ENCODE results near the gene CHP2.
"Not testable (repeated sequence)": the region's sequence is repeated elsewhere in the genome, so short reads cannot be mapped to it uniquely, and the experiment has no call there.

Gene CHP2

GRCh38 chr16:23754594-23755483 lies at the start of gene CHP2:
TSS of gene CHP2 (plus strand) at chr16:23755026. CDS start at chr16:23755050, 24 bp downstream.
- no peak for DNase-seq (ENCODE audit: low spot score)

- no peak for DNase-seq (ENCODE audit: low spot score)
Observed at GRCh38 chr16:23705517-23705902, 49.3 kb upstream of the CHP2 start.

GRCh38 chr16:23706439-23706838 lies 48.4 kb upstream of the CHP2 start:
- DNase-seq (ENCODE audit: low spot score): no peak

GRCh38 chr16:23709536-23709935 lies 45.3 kb upstream of the CHP2 start:
- no peak for DNase-seq (ENCODE audit: low spot score)

- no peak for DNase-seq (ENCODE audit: low spot score)
Observed at GRCh38 chr16:23710008-23710407, 44.8 kb upstream of the CHP2 start.

GRCh38 chr16:23710504-23710903 lies 44.3 kb upstream of the CHP2 start:
- no peak for DNase-seq (ENCODE audit: low spot score)

GRCh38 chr16:23711785-23712184 lies 43.0 kb upstream of the CHP2 start:
- DNase-seq (ENCODE audit: low spot score): no peak

GRCh38 chr16:23712976-23713375 lies 41.9 kb upstream of the CHP2 start, which contains the start of gene ERN2:
TSS of gene ERN2 (minus strand) at chr16:23713222. CDS start at chr16:23713187, 35 bp downstream.
- no peak for DNase-seq (ENCODE audit: low spot score)

- no peak for DNase-seq (ENCODE audit: low spot score)
Observed at GRCh38 chr16:23716484-23716883, 38.3 kb upstream of the CHP2 start.

- DNase-seq (ENCODE audit: low spot score): not testable (repeated sequence)
Observed at GRCh38 chr16:23722613-23723240, 32.1 kb upstream of the CHP2 start.

GRCh38 chr16:23724096-23724784 lies 30.6 kb upstream of the CHP2 start:
- DNase-seq (ENCODE audit: low spot score): no peak

GRCh38 chr16:23724785-23725131 lies 30.1 kb upstream of the CHP2 start:
- DNase-seq (ENCODE audit: low spot score): no peak

GRCh38 chr16:23726710-23727109 lies 28.1 kb upstream of the CHP2 start:
- no peak for DNase-seq (ENCODE audit: low spot score)

GRCh38 chr16:23728112-23728477 lies 26.7 kb upstream of the CHP2 start:
- no peak for DNase-seq (ENCODE audit: low spot score)

- no peak for DNase-seq (ENCODE audit: low spot score)
Observed at GRCh38 chr16:23729503-23730424, 25.1 kb upstream of the CHP2 start.

GRCh38 chr16:23734176-23734893 lies 20.5 kb upstream of the CHP2 start:
- DNase-seq (ENCODE audit: low spot score): no peak

- DNase-seq (ENCODE audit: low spot score): not testable (repeated sequence)
Observed at GRCh38 chr16:23737423-23738028, 17.3 kb upstream of the CHP2 start.

- DNase-seq (ENCODE audit: low spot score): no peak
Observed at GRCh38 chr16:23739516-23739915, 15.3 kb upstream of the CHP2 start.

- DNase-seq (ENCODE audit: low spot score): no peak
Observed at GRCh38 chr16:23741675-23742303, 13.0 kb upstream of the CHP2 start.

GRCh38 chr16:23742766-23743165 lies 12.1 kb upstream of the CHP2 start:
- DNase-seq (ENCODE audit: low spot score): peak; percentile 7

All from pons (tissue), 1 donor.